Loucy (cell line): ENCODE results near the gene GAS7.

Experiments
- H2AFZ ChIP-seq: fragments of 200-600 bp; sonication (generic); 2 replicates; pipeline ENCODE4 v1.6.0; 2016; ENCODE audit warnings: antibody characterized with exemption, mild to moderate bottlenecking, low read length, moderate library complexity
- H3F3A ChIP-seq: fragments of 200-600 bp; 2 replicates; pipeline ENCODE4 v1.6.0; 2016; ENCODE audit warnings: antibody characterized with exemption, low read depth, mild to moderate bottlenecking
- H3K27me3 ChIP-seq: fragments of 200-600 bp; sonication (generic); 2 replicates; pipeline ENCODE4 v1.6.1; 2014; ENCODE audit warnings: low read length, mild to moderate bottlenecking; ENCODE audit not compliant: insufficient read depth, poor library complexity, severe bottlenecking
- H3K36me3 ChIP-seq: fragments of 200-600 bp; sonication (generic); 2 replicates; pipeline ENCODE4 v1.6.1; 2016; ENCODE audit warnings: low read length; ENCODE audit not compliant: insufficient read depth
- H3K4me1 ChIP-seq: fragments of 200-600 bp; sonication (generic); 2 replicates; pipeline ENCODE4 v1.5.1; 2014; ENCODE audit warnings: low read length, mild to moderate bottlenecking; ENCODE audit not compliant: insufficient read depth, poor library complexity, severe bottlenecking
- H3K4me2 ChIP-seq: fragments of 200-600 bp; sonication (generic); 2 replicates; pipeline ENCODE4 v1.6.0; 2014; ENCODE audit warnings: antibody characterized with exemption, low read length, low read depth, mild to moderate bottlenecking; ENCODE audit not compliant: poor library complexity, severe bottlenecking
- H3K4me3 ChIP-seq: fragments of 200-600 bp; sonication (generic); 2 replicates; pipeline ENCODE4 v1.5.1; 2014; ENCODE audit warnings: low read length, mild to moderate bottlenecking, mixed read lengths; ENCODE audit not compliant: poor library complexity, severe bottlenecking
- H3K79me2 ChIP-seq: fragments of 200-600 bp; sonication (generic); 2 replicates; pipeline ENCODE4 v1.6.1; 2014; ENCODE audit warnings: low read length; ENCODE audit not compliant: insufficient read depth
- H3K9ac ChIP-seq: fragments of 200-600 bp; sonication (generic); 2 replicates; pipeline ENCODE4 v1.6.0; 2014; ENCODE audit warnings: mild to moderate bottlenecking, low read depth, low read length, moderate library complexity; ENCODE audit not compliant: poor library complexity, severe bottlenecking
- H3K9me2 ChIP-seq: fragments of 200-600 bp; sonication (generic); replicated peaks from 2 replicates; pipeline ENCODE4 v1.6.1; 2016; ENCODE audit warnings: low read depth, low read length, mixed read lengths
- H3K9me3 ChIP-seq: fragments of 200-600 bp; sonication (generic); 2 replicates; pipeline ENCODE4 v1.6.1; 2014; ENCODE audit warnings: mild to moderate bottlenecking, antibody characterized with exemption, low read length, low read depth; ENCODE audit not compliant: insufficient read depth
- H4K20me1 ChIP-seq: fragments of 200-600 bp; sonication (generic); 2 replicates; pipeline ENCODE4 v1.6.0; 2014; ENCODE audit warnings: antibody characterized with exemption, low read length, mild to moderate bottlenecking; ENCODE audit not compliant: insufficient read depth, poor library complexity, severe bottlenecking
- EZH2phosphoT487 ChIP-seq: fragments of 200-600 bp; IDR thresholded peaks from 2 replicates; pipeline ENCODE4 v1.6.1; 2018; ENCODE audit warnings: antibody characterized with exemption, mild to moderate bottlenecking, moderate library complexity, borderline replicate concordance
- TF ChIP-seq, protein P1 (sequence below): fragments of 200-600 bp; sonication (generic); conservative IDR thresholded peaks from 2 replicates; pipeline ENCODE4 v1.5.1; 2014; ENCODE audit warnings: mild to moderate bottlenecking, antibody characterized with exemption, low read length

The GAS7 gene

DNA sequence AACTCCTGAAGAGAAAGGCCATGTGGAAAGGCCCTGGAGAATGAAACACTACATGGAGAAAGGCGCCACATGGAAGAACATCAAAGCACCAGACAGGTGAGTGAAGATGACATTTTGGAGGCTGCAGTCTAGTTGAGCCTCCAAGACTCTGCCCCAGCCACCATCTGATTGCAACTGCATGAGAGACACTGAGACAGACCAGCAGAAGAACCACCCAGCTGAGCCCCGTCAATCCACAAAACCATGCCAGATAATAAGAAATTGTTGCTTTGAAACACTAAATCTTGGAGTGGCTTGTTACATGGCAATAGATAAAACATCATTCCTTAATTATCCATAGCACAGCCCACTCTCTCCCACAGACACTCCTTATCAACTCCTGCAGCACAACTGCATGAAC, 4.8 kb downstream of the GAS7 start:
- peaks cover 41% of the 10 kb centered on the region for H3K4me1 ChIP-seq

DNA sequence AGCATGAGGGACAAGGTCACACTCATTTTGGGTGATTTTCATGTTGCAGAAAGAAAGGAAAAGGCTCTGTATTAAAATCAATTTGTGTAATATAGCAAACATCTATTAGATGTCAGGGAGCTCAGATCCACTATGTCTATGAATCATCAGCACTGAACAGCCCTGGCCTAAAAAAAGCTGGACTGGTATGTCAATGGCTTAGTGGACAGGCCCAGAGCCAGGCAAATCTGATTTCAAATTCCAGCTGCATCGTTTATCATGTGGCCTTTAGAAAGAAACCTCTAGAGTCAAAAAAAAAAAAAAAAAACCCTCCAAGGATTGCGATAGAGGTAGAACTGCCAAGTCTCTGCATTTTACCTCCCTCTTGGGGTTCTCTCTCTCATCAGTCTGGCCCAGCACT, 5.4 kb downstream of the GAS7 start:
- H3K4me3 ChIP-seq = peak overlapping the region; percentile 19
- H3K9ac ChIP-seq = peak overlapping the region; percentile 12
- H3K27me3 ChIP-seq = no peaks in the 10 kb centered on the region
- peaks cover 33% of the 10 kb centered on the region for H4K20me1 ChIP-seq
- H3K79me2 ChIP-seq = peaks cover 99% of the 10 kb centered on the region
- TF ChIP-seq EZH2phosphoT487 = no peak
- TF ChIP-seq, protein P1, sequence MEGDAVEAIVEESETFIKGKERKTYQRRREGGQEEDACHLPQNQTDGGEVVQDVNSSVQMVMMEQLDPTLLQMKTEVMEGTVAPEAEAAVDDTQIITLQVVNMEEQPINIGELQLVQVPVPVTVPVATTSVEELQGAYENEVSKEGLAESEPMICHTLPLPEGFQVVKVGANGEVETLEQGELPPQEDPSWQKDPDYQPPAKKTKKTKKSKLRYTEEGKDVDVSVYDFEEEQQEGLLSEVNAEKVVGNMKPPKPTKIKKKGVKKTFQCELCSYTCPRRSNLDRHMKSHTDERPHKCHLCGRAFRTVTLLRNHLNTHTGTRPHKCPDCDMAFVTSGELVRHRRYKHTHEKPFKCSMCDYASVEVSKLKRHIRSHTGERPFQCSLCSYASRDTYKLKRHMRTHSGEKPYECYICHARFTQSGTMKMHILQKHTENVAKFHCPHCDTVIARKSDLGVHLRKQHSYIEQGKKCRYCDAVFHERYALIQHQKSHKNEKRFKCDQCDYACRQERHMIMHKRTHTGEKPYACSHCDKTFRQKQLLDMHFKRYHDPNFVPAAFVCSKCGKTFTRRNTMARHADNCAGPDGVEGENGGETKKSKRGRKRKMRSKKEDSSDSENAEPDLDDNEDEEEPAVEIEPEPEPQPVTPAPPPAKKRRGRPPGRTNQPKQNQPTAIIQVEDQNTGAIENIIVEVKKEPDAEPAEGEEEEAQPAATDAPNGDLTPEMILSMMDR = no peak
- H3K4me2 ChIP-seq = peak overlapping the region; percentile 99
- H3K9me2 ChIP-seq = no peaks in the 10 kb centered on the region
- peaks cover 43% of the 10 kb centered on the region for H3K4me1 ChIP-seq
- H2AFZ ChIP-seq = no peak overlapping the region
- no peaks in the 10 kb centered on the region for H3K36me3 ChIP-seq
- no peaks in the 10 kb centered on the region for H3K9me3 ChIP-seq
- peaks cover 3% of the 10 kb centered on the region; the same call in 1 of the 2 replicates for H3F3A ChIP-seq

More for the DNA sequence above, 4.8 kb downstream of the GAS7 start:
- Histone ChIP-seq H3K9ac (no peak overlapping the region), H3K9me3 (no peaks in the 10 kb centered on the region), H3K4me2 (peak overlapping the region; percentile 99), H3K9me2 (no peaks in the 10 kb centered on the region), H3F3A (peaks cover 3% of the 10 kb centered on the region; the same call in 1 of the 2 replicates), H4K20me1 (peaks cover 36% of the 10 kb centered on the region), H3K4me3 (no peak overlapping the region), H3K36me3 (no peaks in the 10 kb centered on the region), H3K27me3 (no peaks in the 10 kb centered on the region), H3K79me2 (peaks cover 99% of the 10 kb centered on the region), H2AFZ (no peak overlapping the region)
- no peak for TF ChIP-seq EZH2phosphoT487
- TF ChIP-seq, protein P1 = no peak

DNA sequence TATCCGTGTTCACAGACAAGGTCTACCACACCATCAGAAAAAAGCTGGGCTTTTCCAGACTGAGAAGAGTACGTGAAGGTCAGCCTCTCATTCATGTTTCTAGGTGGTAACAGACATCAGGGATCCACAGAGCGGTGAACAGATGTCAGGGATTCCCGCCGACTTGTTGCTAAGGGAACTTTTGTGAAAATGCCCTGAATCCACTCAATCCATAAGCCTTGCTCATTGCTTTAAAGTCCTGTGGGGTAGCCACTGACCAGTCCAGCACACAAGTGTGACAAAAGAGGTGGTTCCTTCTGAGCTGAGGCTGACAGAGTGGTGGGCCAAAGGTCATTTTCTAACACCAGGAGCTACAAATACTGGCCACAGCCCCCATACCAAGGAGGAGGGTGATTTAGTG, 5.9 kb downstream of the GAS7 start:
- no peaks in the 10 kb centered on the region for H3K36me3 ChIP-seq
- H3K4me2 ChIP-seq = peak overlapping the region; percentile 99
- peaks cover 3% of the 10 kb centered on the region; the same call in 1 of the 2 replicates for H3F3A ChIP-seq
- H3K27me3 ChIP-seq = no peaks in the 10 kb centered on the region
- peaks cover 32% of the 10 kb centered on the region for H4K20me1 ChIP-seq
- no peak for TF ChIP-seq EZH2phosphoT487
- TF ChIP-seq, protein P1 = no peak
- H3K9me3 ChIP-seq = no peaks in the 10 kb centered on the region
- peaks cover 46% of the 10 kb centered on the region for H3K4me1 ChIP-seq
- H3K4me3 ChIP-seq = peak overlapping the region; percentile 19
- H3K9me2 ChIP-seq = no peaks in the 10 kb centered on the region
- peaks cover 99% of the 10 kb centered on the region for H3K79me2 ChIP-seq
- no peak overlapping the region for H2AFZ ChIP-seq
- H3K9ac ChIP-seq = peak overlapping the region; percentile 12
